DOHH2 (cell line): ENCODE measurements around the gene LIN37.
A peak's percentile ranks its signal among the peaks of the same experiment; 100 is the strongest.

Experiments used
- H3F3A ChIP-seq: fragments of 200-600 bp; sonication (generic), shearing (Covaris generic); 2 replicates; pipeline ENCODE4 v1.6.0; 2016; ENCODE audit warnings: antibody characterized with exemption, mild to moderate bottlenecking; ENCODE audit not compliant: control insufficient read depth, insufficient read depth
- H3K27ac ChIP-seq: fragments of 200-600 bp; sonication (generic); 2 replicates; pipeline ENCODE4 v1.5.1; 2014; ENCODE audit warnings: low read depth, mild to moderate bottlenecking, low read length, moderate library complexity
- H3K27me3 ChIP-seq: fragments of 200-600 bp; sonication (generic); 2 replicates; pipeline ENCODE4 v1.6.1; 2014; ENCODE audit warnings: mild to moderate bottlenecking, low read length, mixed read lengths; ENCODE audit not compliant: control insufficient read depth
- H3K36me3 ChIP-seq: fragments of 200-600 bp; sonication (generic); 2 replicates; pipeline ENCODE4 v1.6.1; 2014; ENCODE audit warnings: mild to moderate bottlenecking, low read length, moderate library complexity, mixed read lengths; ENCODE audit not compliant: control insufficient read depth
- H3K4me1 ChIP-seq: fragments of 200-600 bp; sonication (generic); 2 replicates; pipeline ENCODE4 v1.6.1; 2014; ENCODE audit warnings: mild to moderate bottlenecking, low read length, mixed read lengths; ENCODE audit not compliant: control insufficient read depth
- H3K4me2 ChIP-seq: fragments of 200-600 bp; sonication (generic); 2 replicates; pipeline ENCODE4 v1.6.0; 2014; ENCODE audit warnings: mild to moderate bottlenecking, low read length, moderate library complexity
- H3K4me3 ChIP-seq: fragments of 200-600 bp; sonication (generic); 2 replicates; pipeline ENCODE4 v1.5.1; 2014; ENCODE audit warnings: mild to moderate bottlenecking, low read length, mixed read lengths
- H3K79me2 ChIP-seq: fragments of 200-600 bp; sonication (generic); 2 replicates; pipeline ENCODE4 v1.6.1; 2014; ENCODE audit warnings: mild to moderate bottlenecking, low read length, mixed read lengths; ENCODE audit not compliant: control insufficient read depth
- H3K9me2 ChIP-seq: fragments of 200-600 bp; sonication (generic); replicated peaks from 2 replicates; pipeline ENCODE4 v1.6.1; 2014; ENCODE audit warnings: mild to moderate bottlenecking, low read length, mixed read lengths; ENCODE audit not compliant: control insufficient read depth
- H3K9me3 ChIP-seq: fragments of 200-600 bp; sonication (generic); 2 replicates; pipeline ENCODE4 v1.6.1; 2014; ENCODE audit warnings: antibody characterized with exemption, low read length, mixed read lengths; ENCODE audit not compliant: control insufficient read depth, insufficient read depth
- H4K20me1 ChIP-seq: fragments of 200-600 bp; sonication (generic); 2 replicates; pipeline ENCODE4 v1.6.0; 2014; ENCODE audit warnings: low read depth, mild to moderate bottlenecking, antibody characterized with exemption, low read length, moderate library complexity; ENCODE audit not compliant: control insufficient read depth, insufficient read depth
- CTCF ChIP-seq: fragments of 200-600 bp; sonication (generic); IDR thresholded peaks from one replicate; pipeline ENCODE4 v1.5.1; 2014; ENCODE audit warnings: antibody characterized with exemption, mild to moderate bottlenecking, low read depth, low read length; ENCODE audit not compliant: poor library complexity, severe bottlenecking
- EZH2phosphoT487 ChIP-seq: fragments of 200-600 bp; sonication (generic); IDR thresholded peaks from 2 replicates; pipeline ENCODE4 v1.6.1; 2017; ENCODE audit warnings: borderline replicate concordance, mild to moderate bottlenecking, antibody characterized with exemption, low read length, moderate library complexity, mixed read lengths

Gene LIN37

DNA sequence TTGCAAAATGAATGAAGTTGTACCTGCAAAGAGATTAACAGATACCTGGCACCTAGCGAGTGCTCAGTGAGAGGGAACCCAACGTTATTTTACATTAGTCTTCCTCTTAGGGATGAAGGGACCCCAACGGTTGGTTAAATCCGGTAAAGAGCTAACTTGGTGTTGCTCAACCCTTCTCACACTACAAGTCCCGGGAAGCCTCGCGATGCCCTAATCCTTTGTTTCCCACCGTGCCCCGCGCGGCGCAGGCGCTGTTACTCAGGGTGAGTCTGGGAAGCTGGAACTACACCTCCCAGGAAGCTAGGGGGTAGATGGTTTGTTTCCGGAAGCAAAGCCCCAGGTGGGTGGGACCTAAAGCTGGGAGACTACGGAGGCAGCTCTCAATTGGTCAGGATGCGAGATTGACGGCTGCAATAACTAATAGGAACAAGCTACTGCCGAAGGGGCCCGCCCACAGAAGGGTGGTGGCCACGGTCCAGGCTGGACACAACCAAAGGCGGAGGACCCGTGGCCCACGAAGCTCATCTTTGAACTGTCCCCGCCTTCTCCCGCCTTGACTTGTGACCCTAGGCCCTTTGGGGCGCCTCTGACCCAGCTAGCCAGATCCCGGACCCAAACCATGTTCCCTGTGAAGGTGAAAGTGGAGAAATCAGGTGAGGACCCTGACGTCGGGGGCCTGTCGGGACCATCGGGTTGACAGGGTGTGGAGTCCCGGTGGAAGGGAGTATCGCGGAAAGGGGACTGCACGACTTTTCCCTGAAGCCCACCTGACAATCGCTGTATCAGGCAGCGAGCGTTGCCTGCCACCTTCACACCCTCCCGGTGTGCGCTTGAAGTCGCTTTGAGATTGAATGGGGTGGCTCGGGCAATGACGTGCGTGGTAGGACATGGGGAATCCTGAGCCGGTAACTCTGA lies at the start of gene LIN37:
TSS of gene LIN37 (plus strand) at position 471 of the 915 bp plus-strand sequence. CDS start at position 620, 149 bp downstream.
- Histone ChIP-seq H3K27ac (no peak within 1 kb of the TSS), H3K9me3 (peaks cover 5% of the 10 kb centered on the region; the same call in 1 of the 2 replicates), H3K9me2 (no peaks in the 10 kb centered on the region), H3K27me3 (no peaks in the 10 kb centered on the region), H4K20me1 (no peaks in the 10 kb centered on the region), H3K36me3 (peaks cover 8% of the 10 kb centered on the region; the same call in 1 of the 2 replicates), H3F3A (no peaks in the 10 kb centered on the region), H3K4me3 (peak within 1 kb of the TSS; percentile 98), H3K4me2 (peak within 1 kb of the TSS; percentile 72), H3K79me2 (peaks cover 14% of the 10 kb centered on the region), H3K4me1 (peaks cover 34% of the 10 kb centered on the region)
- TF ChIP-seq EZH2phosphoT487 (no peak), CTCF (no peak)

DNA sequence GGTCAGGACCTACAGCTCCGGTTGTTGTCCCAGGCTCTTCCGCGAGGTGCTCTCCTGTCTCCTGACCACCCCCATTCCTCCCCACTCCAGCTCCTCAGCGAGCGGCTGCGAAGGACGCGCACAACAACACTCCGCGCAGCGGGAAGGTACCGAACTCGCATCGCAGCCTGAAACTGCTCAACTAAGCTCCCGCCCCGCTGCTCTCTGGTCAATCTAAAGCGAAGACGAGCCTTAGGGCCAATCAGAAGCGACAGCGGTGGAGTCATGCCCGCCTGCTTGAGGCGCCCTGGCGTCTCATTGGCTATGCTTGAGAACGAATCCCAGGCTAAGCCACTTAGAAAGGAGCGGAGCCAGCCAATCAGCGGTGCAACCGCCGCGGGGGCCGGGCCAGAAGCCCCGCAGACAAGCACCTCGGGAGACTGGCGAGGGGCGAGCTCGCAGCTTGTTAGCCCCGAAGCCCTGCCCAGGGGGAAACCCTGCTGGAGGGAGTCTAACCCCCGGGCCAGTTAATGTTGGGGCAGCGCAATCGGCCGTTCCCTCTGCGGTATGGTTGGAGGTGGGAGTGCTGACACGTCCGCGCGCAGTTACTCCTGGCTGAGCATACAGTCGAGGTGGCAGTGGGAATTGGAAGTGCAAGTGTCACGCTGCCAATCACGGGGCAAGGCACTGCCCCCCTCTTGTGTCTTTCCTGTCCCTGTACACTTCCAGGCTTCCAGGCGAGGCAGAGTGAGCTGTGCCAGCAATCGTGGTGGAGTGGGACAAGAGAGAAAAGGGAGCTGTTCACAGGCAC lies 46.0 kb upstream of the LIN37 start:
- Histone ChIP-seq H4K20me1 (no peaks in the 10 kb centered on the region), H3K4me2 (peak overlapping the region; percentile 96), H3K9me3 (no peaks in the 10 kb centered on the region), H3K27me3 (no peaks in the 10 kb centered on the region), H3F3A (no peaks in the 10 kb centered on the region), H3K9me2 (no peaks in the 10 kb centered on the region), H3K27ac (no peak overlapping the region), H3K79me2 (no peaks in the 10 kb centered on the region), H3K36me3 (no peaks in the 10 kb centered on the region), H3K4me1 (peaks cover 5% of the 10 kb centered on the region), H3K4me3 (peak overlapping the region; percentile 83)
- no peak for TF ChIP-seq EZH2phosphoT487

GRCh38 chr19:35703343-35703742 lies 45.0 kb upstream of the LIN37 start:
- H3K4me3 ChIP-seq: no peak overlapping the region

More at GRCh38 chr19:35703343-35703742, 45.0 kb upstream of the LIN37 start:
- H3K27me3 ChIP-seq: peaks cover 4% of the 10 kb centered on the region; the same call in 1 of the 2 replicates
- H3K36me3 ChIP-seq: no peaks in the 10 kb centered on the region
- H3F3A ChIP-seq: no peaks in the 10 kb centered on the region
- TF ChIP-seq CTCF: no peak
- TF ChIP-seq EZH2phosphoT487: no peak
- no peaks in the 10 kb centered on the region for H4K20me1 ChIP-seq
- H3K9me2 ChIP-seq: no peaks in the 10 kb centered on the region
- H3K4me1 ChIP-seq: peaks cover 5% of the 10 kb centered on the region
- H3K79me2 ChIP-seq: no peaks in the 10 kb centered on the region
- no peaks in the 10 kb centered on the region for H3K9me3 ChIP-seq
- H3K27ac ChIP-seq: no peak overlapping the region
- peak overlapping the region; percentile 96 for H3K4me2 ChIP-seq
